NCI-H187 (cell line): ENCODE data around the gene GOLGA6L10.
"Not testable (repeated sequence)": the region's sequence is repeated elsewhere in the genome, so short reads cannot be mapped to it uniquely, and the experiment has no call there.

Source experiments
- DNase-seq, 2 experiments: peaks; one replicate each; lab custom pipeline; 2025; lab: John Stamatoyannopoulos, UW

Gene GOLGA6L10

GRCh38 chr15:82349375-82349774 lies at the start of gene GOLGA6L10:
TSS of gene GOLGA6L10 (minus strand) at chr15:82349475. CDS start at chr15:82349375, 100 bp downstream.
- not testable (repeated sequence) for DNase-seq

GRCh38 chr15:82398785-82399184 lies 49.5 kb upstream of the GOLGA6L10 start:
- no peak for DNase-seq

- no peak for DNase-seq
Measured at GRCh38 chr15:82397817-82398216, 48.5 kb upstream of the GOLGA6L10 start.

- not testable (repeated sequence) for DNase-seq
Measured at GRCh38 chr15:82395788-82396187, 46.5 kb upstream of the GOLGA6L10 start.

GRCh38 chr15:82393671-82394070 lies 44.4 kb upstream of the GOLGA6L10 start:
- no peak for DNase-seq

- DNase-seq: not testable (repeated sequence)
Measured at GRCh38 chr15:82392077-82392476, 42.8 kb upstream of the GOLGA6L10 start.

GRCh38 chr15:82390152-82390551 lies 40.9 kb upstream of the GOLGA6L10 start:
- not testable (repeated sequence) for DNase-seq

GRCh38 chr15:82387209-82387608 lies 37.9 kb upstream of the GOLGA6L10 start:
- DNase-seq: not testable (repeated sequence)

- DNase-seq: not testable (repeated sequence)
Measured at GRCh38 chr15:82381330-82381955, 32.2 kb upstream of the GOLGA6L10 start.

- DNase-seq: not testable (repeated sequence)
Measured at GRCh38 chr15:82379552-82379951, 30.3 kb upstream of the GOLGA6L10 start.

GRCh38 chr15:82373661-82374060 lies 24.4 kb upstream of the GOLGA6L10 start:
- not testable (repeated sequence) for DNase-seq

- DNase-seq: no peak
Measured at GRCh38 chr15:82371656-82372055, 22.4 kb upstream of the GOLGA6L10 start.

- DNase-seq: not testable (repeated sequence)
Measured at GRCh38 chr15:82367790-82368189, 18.5 kb upstream of the GOLGA6L10 start.

GRCh38 chr15:82365692-82366323 lies 16.5 kb upstream of the GOLGA6L10 start:
- DNase-seq: not testable (repeated sequence)

GRCh38 chr15:82364548-82364947 lies 15.3 kb upstream of the GOLGA6L10 start:
- DNase-seq: not testable (repeated sequence)

GRCh38 chr15:82362790-82363189 lies 13.5 kb upstream of the GOLGA6L10 start:
- DNase-seq: not testable (repeated sequence)

GRCh38 chr15:82360618-82361017 lies 11.3 kb upstream of the GOLGA6L10 start:
- DNase-seq: not testable (repeated sequence)

- not testable (repeated sequence) for DNase-seq
Measured at GRCh38 chr15:82355055-82355454, 5.8 kb upstream of the GOLGA6L10 start.

GRCh38 chr15:82354546-82354945 lies 5.3 kb upstream of the GOLGA6L10 start:
- not testable (repeated sequence) for DNase-seq

GRCh38 chr15:82347645-82348044 lies 1.6 kb downstream of the GOLGA6L10 start:
- not testable (repeated sequence) for DNase-seq

- DNase-seq: not testable (repeated sequence)
Measured at GRCh38 chr15:82345176-82345575, 4.1 kb downstream of the GOLGA6L10 start.

- not testable (repeated sequence) for DNase-seq
Measured at GRCh38 chr15:82344421-82344820, 4.9 kb downstream of the GOLGA6L10 start.

- not testable (repeated sequence) for DNase-seq
Measured at GRCh38 chr15:82343851-82344250, 5.4 kb downstream of the GOLGA6L10 start.
